Central memory CD8-positive, alpha-beta T cell (primary cell): ENCODE measurements around the gene YWHAB.

Experiments used
- ATAC-seq: fragments of 150-1000 bp; cut with Tn5 transposase; replicated peaks from 2 replicates; pipeline ENCODE4 v1.10.0; 2022; ENCODE audit warnings: mild to moderate bottlenecking, moderate FRiP score, moderate number of reproducible peaks; ENCODE audit not compliant: poor library complexity, severe bottlenecking; ENCODE audit errors: extremely low read depth
- DNase-seq, 2 donors: peaks; one replicate each; pipeline ENCODE4 v3.0.0; 2021; ENCODE audit warnings: low spot score in 2 of 2
- H3K27ac Mint-ChIP-seq: one replicate; pipeline ENCODE4 v1.8.0; 2022; ENCODE audit warnings: low read depth, mild to moderate bottlenecking, moderate library complexity, mixed read lengths
- H3K27me3 Mint-ChIP-seq: one replicate; pipeline ENCODE4 v1.8.0; 2022; ENCODE audit warnings: mixed read lengths
- H3K36me3 Mint-ChIP-seq: one replicate; pipeline ENCODE4 v1.8.0; 2022; ENCODE audit warnings: mild to moderate bottlenecking, moderate library complexity, mixed read lengths; ENCODE audit not compliant: insufficient read depth
- H3K4me1 Mint-ChIP-seq: one replicate; pipeline ENCODE4 v1.8.0; 2022; ENCODE audit warnings: mixed read lengths
- H3K4me3 Mint-ChIP-seq: one replicate; pipeline ENCODE4 v1.8.0; 2022; ENCODE audit warnings: mild to moderate bottlenecking, moderate library complexity, mixed read lengths
- H3K9me3 Mint-ChIP-seq: one replicate; pipeline ENCODE4 v1.8.0; 2022; ENCODE audit warnings: mixed read lengths

The YWHAB gene

DNA sequence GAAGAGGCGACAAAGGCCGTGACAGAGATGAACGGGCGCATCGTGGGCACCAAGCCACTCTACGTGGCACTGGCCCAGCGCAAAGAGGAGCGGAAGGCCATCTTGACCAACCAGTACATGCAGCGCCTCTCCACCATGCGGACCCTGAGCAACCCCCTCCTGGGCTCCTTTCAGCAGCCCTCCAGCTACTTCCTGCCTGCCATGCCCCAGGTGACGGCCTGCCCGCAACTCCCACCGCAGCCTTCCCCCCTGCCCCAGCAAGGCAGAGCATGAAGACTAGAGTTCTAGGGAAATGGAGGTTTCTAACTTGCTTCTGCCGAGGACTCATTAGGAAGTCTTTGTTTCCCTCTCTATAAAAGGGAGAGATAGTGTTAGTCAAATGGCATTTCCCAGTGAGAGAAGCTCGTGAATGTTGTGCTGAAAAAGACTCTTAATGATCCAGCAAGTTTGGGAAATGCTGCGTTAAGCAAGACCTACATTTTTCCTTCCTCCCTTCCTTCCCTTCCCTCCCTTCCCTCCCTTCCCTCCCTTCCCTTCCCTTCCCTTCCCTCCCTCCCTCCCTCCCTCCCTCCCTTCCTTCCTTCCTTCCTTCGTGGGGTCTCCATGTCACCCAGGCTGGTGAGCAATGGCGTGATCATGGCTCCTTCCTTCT lies 45.1 kb downstream of the YWHAB start:
- Mint-ChIP-seq H3K36me3 (peaks cover 2% of the 10 kb centered on the region), H3K27ac (no peak overlapping the region), H3K9me3 (no peaks in the 10 kb centered on the region), H3K27me3 (no peaks in the 10 kb centered on the region), H3K4me1 (no peaks in the 10 kb centered on the region), H3K4me3 (no peak overlapping the region)
- DNase-seq = no peak
- ATAC-seq = no peak

GRCh38 chr20:44931911-44932310 lies 46.4 kb downstream of the YWHAB start:
- Mint-ChIP-seq H3K27ac (no peak overlapping the region), H3K27me3 (no peaks in the 10 kb centered on the region)

DNA sequence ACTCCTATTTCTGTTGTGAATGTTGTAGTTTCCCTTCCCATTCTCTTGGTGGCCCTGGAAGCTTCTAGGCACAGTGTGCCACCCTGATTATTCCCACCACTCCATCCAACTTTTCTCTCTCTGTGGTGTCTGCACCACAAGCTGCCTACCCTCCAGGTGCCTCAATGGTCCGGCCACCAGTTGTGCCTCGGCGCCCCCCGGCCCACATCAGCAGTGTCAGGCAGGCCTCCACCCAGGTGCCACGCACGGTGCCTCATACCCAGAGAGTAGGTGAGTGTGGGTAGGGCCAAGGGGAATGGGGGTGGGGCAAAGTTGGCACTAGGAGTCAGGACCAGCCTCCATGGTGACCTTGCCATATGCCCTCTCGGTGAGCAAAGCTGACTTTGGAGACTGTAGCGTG lies 47.4 kb downstream of the YWHAB start:
- ATAC-seq (no peak), DNase-seq (no peak)
- no peaks in the 10 kb centered on the region for H3K9me3 Mint-ChIP-seq
- H3K27me3 Mint-ChIP-seq = no peaks in the 10 kb centered on the region
- no peaks in the 10 kb centered on the region for H3K4me1 Mint-ChIP-seq
- no peak overlapping the region for H3K4me3 Mint-ChIP-seq
- H3K36me3 Mint-ChIP-seq = peaks cover 2% of the 10 kb centered on the region
- H3K27ac Mint-ChIP-seq = no peak overlapping the region

More at GRCh38 chr20:44931911-44932310, 46.4 kb downstream of the YWHAB start:
- Mint-ChIP-seq H3K4me1 (no peaks in the 10 kb centered on the region), H3K36me3 (peaks cover 2% of the 10 kb centered on the region), H3K4me3 (no peak overlapping the region), H3K9me3 (no peaks in the 10 kb centered on the region)
- no peak for DNase-seq
- ATAC-seq = no peak

DNA sequence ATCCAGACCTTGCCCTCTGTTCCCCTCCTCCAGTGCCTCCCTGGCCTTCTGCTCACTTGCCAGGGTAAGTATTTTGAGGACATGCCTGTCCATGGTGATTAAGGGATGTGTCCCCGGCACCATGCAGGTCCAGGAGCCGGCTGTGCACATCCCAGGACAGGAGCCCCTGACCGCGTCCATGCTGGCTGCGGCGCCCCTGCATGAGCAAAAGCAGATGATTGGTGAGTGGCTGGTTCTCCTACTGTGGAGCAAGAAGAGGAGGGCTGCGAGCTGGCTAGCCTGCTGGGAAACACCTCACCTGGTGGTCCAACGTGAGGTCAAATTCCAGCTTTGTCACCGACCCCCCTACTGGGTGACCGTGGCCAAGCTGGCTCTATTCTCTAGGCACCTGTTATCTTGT lies 51.0 kb downstream of the YWHAB start:
- DNase-seq (no peak), ATAC-seq (no peak)
- Mint-ChIP-seq H3K9me3 (no peaks in the 10 kb centered on the region), H3K4me3 (no peak overlapping the region), H3K36me3 (peaks cover 11% of the 10 kb centered on the region), H3K27me3 (no peaks in the 10 kb centered on the region), H3K4me1 (no peaks in the 10 kb centered on the region), H3K27ac (no peak overlapping the region)

DNA sequence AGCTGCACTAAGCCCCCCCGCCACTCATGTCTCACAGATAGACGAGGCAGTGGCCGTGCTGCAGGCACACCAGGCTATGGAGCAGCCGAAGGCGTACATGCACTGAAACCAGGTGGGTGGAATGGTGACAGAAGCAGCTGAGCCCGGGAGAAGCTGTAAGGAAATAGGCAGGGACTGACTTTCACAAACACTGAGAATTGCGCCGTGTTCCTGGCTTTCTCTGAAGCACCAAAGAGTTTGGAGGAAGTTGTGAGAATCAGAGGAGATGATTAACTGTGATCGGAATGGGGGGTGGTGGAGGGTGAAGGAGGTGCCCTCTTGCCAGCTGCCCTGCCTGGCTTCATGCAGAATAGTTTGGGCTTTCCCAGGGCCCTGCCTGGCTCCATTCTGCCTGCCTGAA lies 53.1 kb downstream of the YWHAB start:
- DNase-seq = no peak

GRCh38 chr20:44941120-44941691 lies 55.7 kb downstream of the YWHAB start:
- H3K27me3 Mint-ChIP-seq = no peaks in the 10 kb centered on the region
- no peaks in the 10 kb centered on the region for H3K9me3 Mint-ChIP-seq
- no peak for DNase-seq
- no peak overlapping the region for H3K4me3 Mint-ChIP-seq
- peaks cover 41% of the 10 kb centered on the region for H3K36me3 Mint-ChIP-seq
- H3K4me1 Mint-ChIP-seq = no peaks in the 10 kb centered on the region
- no peak for ATAC-seq
- H3K27ac Mint-ChIP-seq = peak overlapping the region; percentile 69

More for the DNA sequence above, 53.1 kb downstream of the YWHAB start:
- no peak overlapping the region for H3K4me3 Mint-ChIP-seq
- H3K27ac Mint-ChIP-seq = no peak overlapping the region
- peaks cover 27% of the 10 kb centered on the region for H3K36me3 Mint-ChIP-seq
- H3K27me3 Mint-ChIP-seq = no peaks in the 10 kb centered on the region
- no peaks in the 10 kb centered on the region for H3K4me1 Mint-ChIP-seq
- ATAC-seq = no peak
- no peaks in the 10 kb centered on the region for H3K9me3 Mint-ChIP-seq

- H3K27ac Mint-ChIP-seq = peak overlapping the region; percentile 11
- no peaks in the 10 kb centered on the region for H3K9me3 Mint-ChIP-seq
- H3K4me1 Mint-ChIP-seq = no peaks in the 10 kb centered on the region
- peaks cover 45% of the 10 kb centered on the region for H3K36me3 Mint-ChIP-seq
- H3K27me3 Mint-ChIP-seq = no peaks in the 10 kb centered on the region
- H3K4me3 Mint-ChIP-seq = no peak overlapping the region
- ATAC-seq (no peak), DNase-seq (no peak)
Measured at GRCh38 chr20:44942264-44942973, 56.9 kb downstream of the YWHAB start.

DNA sequence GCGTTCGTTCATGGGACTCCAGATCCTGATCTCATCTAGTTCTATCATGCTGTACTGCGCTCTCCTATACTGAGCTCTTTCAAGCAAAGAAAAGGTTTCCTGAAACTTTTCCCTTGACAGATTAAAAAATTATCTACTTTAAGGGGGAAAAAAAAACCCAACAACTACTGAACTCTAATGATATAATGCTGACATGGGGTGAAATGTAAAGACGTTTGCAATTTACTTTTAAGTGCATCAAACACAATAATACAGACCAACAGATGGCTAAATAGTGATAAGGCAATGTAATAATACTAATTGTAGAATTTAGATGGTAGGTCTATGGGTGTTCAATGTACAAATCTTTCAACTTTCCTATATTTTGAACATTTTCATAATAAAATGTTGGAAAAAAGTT lies 58.3 kb downstream of the YWHAB start:
- Mint-ChIP-seq H3K4me1 (no peaks in the 10 kb centered on the region), H3K36me3 (peaks cover 51% of the 10 kb centered on the region), H3K27me3 (no peaks in the 10 kb centered on the region), H3K27ac (no peak overlapping the region), H3K4me3 (no peak overlapping the region), H3K9me3 (no peaks in the 10 kb centered on the region)
- DNase-seq (no peak), ATAC-seq (no peak)

- peaks cover 54% of the 10 kb centered on the region for H3K36me3 Mint-ChIP-seq
- DNase-seq (no peak), ATAC-seq (no peak)
- H3K9me3 Mint-ChIP-seq = no peaks in the 10 kb centered on the region
- no peaks in the 10 kb centered on the region for H3K27me3 Mint-ChIP-seq
- H3K4me3 Mint-ChIP-seq = no peak overlapping the region
- H3K4me1 Mint-ChIP-seq = peaks cover 4% of the 10 kb centered on the region
- no peak overlapping the region for H3K27ac Mint-ChIP-seq
Measured at GRCh38 chr20:44945261-44945660, 59.8 kb downstream of the YWHAB start.

DNA sequence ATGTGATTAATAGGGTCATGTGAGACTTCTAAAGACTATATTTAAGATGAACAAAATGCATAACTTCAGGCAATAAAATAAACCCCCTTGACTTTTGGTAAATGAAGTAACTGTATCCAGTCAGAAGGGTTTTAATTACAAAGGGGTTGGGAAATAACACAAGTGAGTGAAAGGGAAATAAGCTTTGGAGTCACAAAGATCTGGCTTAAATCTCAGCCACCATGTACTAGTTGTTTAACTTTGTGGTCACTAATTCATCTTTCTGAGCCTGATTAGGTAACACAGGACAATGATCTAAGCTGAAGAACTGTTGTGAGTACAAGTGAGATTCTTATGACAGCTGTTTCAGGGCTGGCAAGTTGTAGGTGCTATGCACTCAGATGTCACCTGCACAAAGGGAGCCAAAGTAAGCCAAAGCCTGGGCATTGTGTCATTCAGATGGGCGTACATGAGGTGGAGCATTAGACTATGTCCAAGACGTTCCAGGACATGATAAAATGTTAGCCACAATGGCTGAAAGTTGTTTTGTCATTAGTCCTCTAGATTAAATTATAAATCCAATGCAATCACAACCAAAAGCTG lies 60.9 kb downstream of the YWHAB start:
- DNase-seq (no peak), ATAC-seq (no peak)
- Mint-ChIP-seq H3K9me3 (no peaks in the 10 kb centered on the region), H3K27me3 (no peaks in the 10 kb centered on the region), H3K4me3 (no peak overlapping the region), H3K27ac (no peak overlapping the region), H3K36me3 (peaks cover 52% of the 10 kb centered on the region), H3K4me1 (peaks cover 5% of the 10 kb centered on the region)

DNA sequence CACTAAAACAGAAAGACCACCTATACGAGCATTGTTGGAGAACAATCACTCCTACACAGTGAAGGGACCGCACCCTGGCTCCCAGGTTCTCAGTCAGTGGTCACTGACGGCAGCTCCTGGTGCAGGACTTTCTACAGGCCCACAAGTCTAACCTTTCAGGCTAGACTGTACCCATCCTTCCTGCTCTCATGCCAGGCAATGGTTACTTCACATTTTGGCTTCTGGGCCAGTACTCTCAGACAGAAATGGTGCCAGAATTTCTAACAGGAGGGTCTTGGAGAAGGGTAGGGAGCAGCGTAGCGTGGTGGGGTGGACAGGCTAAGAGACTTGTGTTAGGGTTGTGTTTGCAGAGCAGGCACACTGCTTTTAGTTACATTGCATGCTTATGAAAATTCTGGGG lies 62.6 kb downstream of the YWHAB start:
- H3K36me3 Mint-ChIP-seq = peaks cover 47% of the 10 kb centered on the region
- ATAC-seq (no peak), DNase-seq (no peak)
- no peak overlapping the region for H3K27ac Mint-ChIP-seq
- no peaks in the 10 kb centered on the region for H3K9me3 Mint-ChIP-seq
- no peaks in the 10 kb centered on the region for H3K27me3 Mint-ChIP-seq
- H3K4me3 Mint-ChIP-seq = no peak overlapping the region
- peaks cover 14% of the 10 kb centered on the region for H3K4me1 Mint-ChIP-seq

DNA sequence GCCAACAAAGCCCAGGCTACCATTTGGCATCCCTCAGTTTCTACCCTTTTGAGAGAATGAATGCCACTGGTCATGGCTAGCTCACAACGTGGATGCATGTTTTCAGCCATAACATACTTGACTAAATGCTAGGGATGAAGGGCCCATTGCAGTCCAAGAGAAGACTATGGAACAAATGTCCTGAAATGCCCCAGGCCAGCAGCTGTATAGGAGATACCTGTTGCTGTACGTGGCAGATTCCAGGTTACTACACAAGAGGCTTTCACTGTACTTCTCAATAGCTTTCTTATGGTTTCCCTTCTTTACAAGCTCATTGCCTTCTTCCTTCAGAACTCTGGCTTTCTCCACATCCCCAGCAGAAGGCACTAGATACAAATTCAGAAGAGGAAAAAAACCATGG lies 63.0 kb downstream of the YWHAB start:
- Mint-ChIP-seq H3K4me3 (no peak overlapping the region), H3K36me3 (peaks cover 47% of the 10 kb centered on the region), H3K9me3 (no peaks in the 10 kb centered on the region), H3K27me3 (no peaks in the 10 kb centered on the region), H3K27ac (peak overlapping the region; percentile 39), H3K4me1 (peaks cover 18% of the 10 kb centered on the region)
- no peak for DNase-seq
- ATAC-seq = no peak

GRCh38 chr20:44950368-44950767 lies 64.9 kb downstream of the YWHAB start:
- Mint-ChIP-seq H3K4me1 (peaks cover 27% of the 10 kb centered on the region), H3K9me3 (no peaks in the 10 kb centered on the region), H3K36me3 (peaks cover 46% of the 10 kb centered on the region), H3K27ac (peak overlapping the region; percentile 6), H3K27me3 (no peaks in the 10 kb centered on the region), H3K4me3 (no peak overlapping the region)
- ATAC-seq = no peak
- DNase-seq = no peak
